Urothelium cell line (cell line): ENCODE measurements around the gene PSAP.

ENCODE experiments used
- DNase-seq: peaks from one replicate; pipeline ENCODE4 v3.0.0; 2011; ENCODE audit warnings: low spot score, mixed read lengths
- FAIRE-seq: peaks from 2 replicates; lab custom pipeline; 2011; peaks lifted over from hg19 to GRCh38; lab: Jason Lieb, UNC

The PSAP gene

GRCh38 chr10:71845410-71846405 is 5.3 kb downstream of the PSAP start:
- FAIRE-seq (no peak), DNase-seq (no peak)

- FAIRE-seq (no peak), DNase-seq (no peak)
Measured at GRCh38 chr10:71844695-71845094, 6.4 kb downstream of the PSAP start.

GRCh38 chr10:71844084-71844483 is 7.0 kb downstream of the PSAP start:
- DNase-seq = no peak
- FAIRE-seq = no peak

- FAIRE-seq (no peak), DNase-seq (no peak)
Measured at GRCh38 chr10:71842856-71843686, 8.0 kb downstream of the PSAP start.

- DNase-seq (no peak), FAIRE-seq (no peak)
Measured at GRCh38 chr10:71842422-71842821, 8.6 kb downstream of the PSAP start.

GRCh38 chr10:71840958-71841335 is 10.1 kb downstream of the PSAP start:
- FAIRE-seq = no peak
- no peak for DNase-seq

- peak; percentile 95 for DNase-seq
Measured at GRCh38 chr10:71840177-71840957, 10.7 kb downstream of the PSAP start.

GRCh38 chr10:71838264-71839211 is 12.5 kb downstream of the PSAP start:
- peak; percentile 75 for DNase-seq
- FAIRE-seq = no peak

More at GRCh38 chr10:71840177-71840957, 10.7 kb downstream of the PSAP start:
- FAIRE-seq = no peak

GRCh38 chr10:71837098-71837827 is 13.8 kb downstream of the PSAP start:
- no peak for DNase-seq
- no peak for FAIRE-seq

- no peak for DNase-seq
Measured at GRCh38 chr10:71836596-71836974, 14.5 kb downstream of the PSAP start.

GRCh38 chr10:71835671-71836595 is 15.1 kb downstream of the PSAP start:
- FAIRE-seq (no peak), DNase-seq (peak; percentile 62)

More at GRCh38 chr10:71836596-71836974, 14.5 kb downstream of the PSAP start:
- no peak for FAIRE-seq

GRCh38 chr10:71834343-71834674 is 16.7 kb downstream of the PSAP start:
- no peak for FAIRE-seq
- DNase-seq = no peak

GRCh38 chr10:71833451-71834342 is 17.4 kb downstream of the PSAP start:
- FAIRE-seq (no peak), DNase-seq (no peak)

GRCh38 chr10:71832967-71833366 is 18.1 kb downstream of the PSAP start:
- FAIRE-seq (no peak), DNase-seq (no peak)

- FAIRE-seq (no peak), DNase-seq (no peak)
Measured at GRCh38 chr10:71831646-71832552, 19.2 kb downstream of the PSAP start.

GRCh38 chr10:71830726-71831125 is 20.3 kb downstream of the PSAP start:
- no peak for FAIRE-seq
- DNase-seq = no peak
